ENCODE measurements around the gene RAB23.

Gene RAB23

DNA sequence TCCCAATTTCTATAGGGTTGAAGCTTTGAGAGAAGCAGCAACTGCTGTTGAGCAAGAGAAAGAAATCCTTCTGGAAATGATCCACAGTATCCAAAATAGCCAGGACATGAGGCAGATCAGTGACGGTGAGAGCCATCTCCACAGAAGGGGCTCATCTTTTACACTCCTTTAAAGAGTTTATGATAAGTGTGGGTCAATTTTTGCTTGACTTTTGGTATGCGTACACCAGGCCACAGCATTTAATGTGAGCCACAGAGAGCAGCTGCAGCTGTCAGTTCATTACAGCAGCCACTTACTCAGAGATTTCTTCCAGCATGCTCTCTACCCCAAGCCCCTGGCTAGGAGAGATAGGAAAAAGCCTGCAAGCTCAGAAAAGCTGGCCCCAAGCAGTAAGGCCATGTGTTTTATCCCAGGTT lies 40.1 kb downstream of the RAB23 start:
- Histone ChIP-seq H3K36me3 (ENCODE audit: insufficient read depth, low read length) (peaks cover 38% of the 10 kb centered on the region), H3K79me2 (ENCODE audit: insufficient read depth, low read length) (peaks cover 19% of the 10 kb centered on the region; the same call in 1 of the 2 replicates), H3K27me3 (ENCODE audit: insufficient read depth, low read length, poor library complexity) (no peaks in the 10 kb centered on the region), H3K9ac (ENCODE audit: low read depth, low read length) (no peak overlapping the region), H3K9me3 (ENCODE audit: insufficient read depth, low read length, severe bottlenecking) (no peaks in the 10 kb centered on the region), H3K4me2 (ENCODE audit: insufficient read depth, low read length) (no peak overlapping the region), H4K20me1 (ENCODE audit: insufficient read depth, low read length) (no peaks in the 10 kb centered on the region; the same call in 1 of the 2 replicates), H3K4me3 (ENCODE audit: low read depth in 1 of 2, low read length in 2 of 2) (no peak overlapping the region), H2AFZ (ENCODE audit: low read depth, low read length) (no peak overlapping the region), H3K4me1 (ENCODE audit: insufficient read depth, low read length) (no peaks in the 10 kb centered on the region), H3K27ac (ENCODE audit: low read length) (no peak overlapping the region)
- no peak for ATAC-seq (ENCODE audit: insufficient read depth, low read depth)
- TF ChIP-seq, protein P1, sequence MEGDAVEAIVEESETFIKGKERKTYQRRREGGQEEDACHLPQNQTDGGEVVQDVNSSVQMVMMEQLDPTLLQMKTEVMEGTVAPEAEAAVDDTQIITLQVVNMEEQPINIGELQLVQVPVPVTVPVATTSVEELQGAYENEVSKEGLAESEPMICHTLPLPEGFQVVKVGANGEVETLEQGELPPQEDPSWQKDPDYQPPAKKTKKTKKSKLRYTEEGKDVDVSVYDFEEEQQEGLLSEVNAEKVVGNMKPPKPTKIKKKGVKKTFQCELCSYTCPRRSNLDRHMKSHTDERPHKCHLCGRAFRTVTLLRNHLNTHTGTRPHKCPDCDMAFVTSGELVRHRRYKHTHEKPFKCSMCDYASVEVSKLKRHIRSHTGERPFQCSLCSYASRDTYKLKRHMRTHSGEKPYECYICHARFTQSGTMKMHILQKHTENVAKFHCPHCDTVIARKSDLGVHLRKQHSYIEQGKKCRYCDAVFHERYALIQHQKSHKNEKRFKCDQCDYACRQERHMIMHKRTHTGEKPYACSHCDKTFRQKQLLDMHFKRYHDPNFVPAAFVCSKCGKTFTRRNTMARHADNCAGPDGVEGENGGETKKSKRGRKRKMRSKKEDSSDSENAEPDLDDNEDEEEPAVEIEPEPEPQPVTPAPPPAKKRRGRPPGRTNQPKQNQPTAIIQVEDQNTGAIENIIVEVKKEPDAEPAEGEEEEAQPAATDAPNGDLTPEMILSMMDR (IDR thresholded peaks at IDR 0.05; ENCODE audit: borderline replicate concordance, extremely low read depth, low read length, poor library complexity, severe bottlenecking) = no peak
- no peak for TF ChIP-seq EZH2 (IDR thresholded peaks at IDR 0.05; ENCODE audit: borderline replicate concordance, low read depth, low read length, severe bottlenecking)
- no peak for DNase-seq

DNA sequence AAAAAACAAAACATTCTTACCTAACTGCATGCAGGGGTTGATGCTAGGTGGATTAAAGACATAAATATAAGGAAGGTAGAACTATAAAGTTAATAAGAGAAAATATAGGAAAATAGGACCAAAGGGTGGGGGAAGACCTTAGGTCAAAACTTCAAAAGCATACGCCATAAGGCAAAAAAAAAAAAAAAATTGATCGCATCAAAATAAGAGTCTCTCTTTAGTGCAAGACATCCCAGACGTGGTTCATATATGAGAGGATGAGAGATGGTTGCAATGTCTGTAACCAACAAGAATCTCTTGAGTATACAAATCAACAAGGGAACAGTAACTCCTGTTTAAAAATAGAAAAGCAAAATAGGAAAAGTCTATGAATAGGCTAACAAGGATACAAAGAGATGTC lies 41.5 kb downstream of the RAB23 start:
- no peaks in the 10 kb centered on the region for H3K4me1 ChIP-seq (ENCODE audit: insufficient read depth, low read length)
- H2AFZ ChIP-seq (ENCODE audit: low read depth, low read length) = no peak overlapping the region
- no peak overlapping the region for H3K4me3 ChIP-seq (ENCODE audit: low read depth in 1 of 2, low read length in 2 of 2)
- DNase-seq = no peak
- no peaks in the 10 kb centered on the region for H3K9me3 ChIP-seq (ENCODE audit: insufficient read depth, low read length, severe bottlenecking)
- H4K20me1 ChIP-seq (ENCODE audit: insufficient read depth, low read length) = no peaks in the 10 kb centered on the region; the same call in 1 of the 2 replicates
- H3K27me3 ChIP-seq (ENCODE audit: insufficient read depth, low read length, poor library complexity) = no peaks in the 10 kb centered on the region
- H3K27ac ChIP-seq (ENCODE audit: low read length) = no peak overlapping the region
- peaks cover 31% of the 10 kb centered on the region for H3K79me2 ChIP-seq (ENCODE audit: insufficient read depth, low read length)
- TF ChIP-seq, protein P1 (IDR thresholded peaks at IDR 0.05; ENCODE audit: borderline replicate concordance, extremely low read depth, low read length, poor library complexity, severe bottlenecking) = no peak
- no peak for TF ChIP-seq EZH2 (IDR thresholded peaks at IDR 0.05; ENCODE audit: borderline replicate concordance, low read depth, low read length, severe bottlenecking)
- peaks cover 32% of the 10 kb centered on the region for H3K36me3 ChIP-seq (ENCODE audit: insufficient read depth, low read length)
- H3K9ac ChIP-seq (ENCODE audit: low read depth, low read length) = no peak overlapping the region
- no peak overlapping the region for H3K4me2 ChIP-seq (ENCODE audit: insufficient read depth, low read length)
- ATAC-seq (ENCODE audit: insufficient read depth, low read depth) = no peak

DNA sequence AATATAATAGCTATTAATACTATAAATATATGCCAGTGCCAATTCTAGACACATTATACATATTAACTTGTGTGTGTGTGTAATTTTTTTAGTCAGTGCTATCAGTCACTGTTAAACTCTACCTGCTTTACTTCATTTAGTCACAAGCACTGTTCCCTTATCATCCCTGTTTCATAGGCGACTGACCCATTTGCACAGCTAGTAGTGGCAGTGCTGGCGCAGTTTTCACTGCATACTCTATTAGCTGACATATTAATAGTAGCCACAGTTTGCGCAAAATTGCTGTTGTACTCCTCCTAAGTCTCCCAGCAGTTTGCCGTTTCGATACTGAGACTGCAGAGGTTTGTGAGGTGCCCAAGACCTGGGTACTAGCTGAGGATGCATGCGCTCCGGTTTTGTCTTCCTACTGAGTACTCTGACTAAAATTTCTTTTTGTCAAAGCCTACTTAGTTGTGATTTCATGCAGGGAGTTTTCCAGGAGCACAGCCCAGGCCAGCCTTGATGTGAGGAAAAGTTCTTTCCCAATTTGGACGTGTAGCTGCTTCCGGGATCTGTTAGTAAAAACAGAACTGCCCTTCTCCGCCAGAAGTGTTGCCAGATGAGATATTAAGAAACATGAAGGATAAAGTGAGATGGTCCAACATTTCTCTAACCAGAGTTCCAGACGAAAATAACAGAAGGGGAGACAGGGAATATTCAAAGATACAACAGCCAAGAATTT lies 44.4 kb downstream of the RAB23 start:
- H3K9me3 ChIP-seq (ENCODE audit: insufficient read depth, low read length, severe bottlenecking) = no peaks in the 10 kb centered on the region
- ATAC-seq (ENCODE audit: insufficient read depth, low read depth) (no peak), DNase-seq (no peak)
- no peak overlapping the region for H3K9ac ChIP-seq (ENCODE audit: low read depth, low read length)
- H3K4me2 ChIP-seq (ENCODE audit: insufficient read depth, low read length) = no peak overlapping the region
- no peak overlapping the region for H2AFZ ChIP-seq (ENCODE audit: low read depth, low read length)
- TF ChIP-seq EZH2 (IDR thresholded peaks at IDR 0.05; ENCODE audit: borderline replicate concordance, low read depth, low read length, severe bottlenecking) = no peak
- TF ChIP-seq, protein P1 (IDR thresholded peaks at IDR 0.05; ENCODE audit: borderline replicate concordance, extremely low read depth, low read length, poor library complexity, severe bottlenecking) = no peak
- no peak overlapping the region for H3K27ac ChIP-seq (ENCODE audit: low read length)
- no peaks in the 10 kb centered on the region for H3K27me3 ChIP-seq (ENCODE audit: insufficient read depth, low read length, poor library complexity)
- no peaks in the 10 kb centered on the region; the same call in 1 of the 2 replicates for H4K20me1 ChIP-seq (ENCODE audit: insufficient read depth, low read length)
- H3K79me2 ChIP-seq (ENCODE audit: insufficient read depth, low read length) = peaks cover 57% of the 10 kb centered on the region
- peaks cover 10% of the 10 kb centered on the region for H3K36me3 ChIP-seq (ENCODE audit: insufficient read depth, low read length)
- H3K4me3 ChIP-seq (ENCODE audit: low read depth in 1 of 2, low read length in 2 of 2) = no peak overlapping the region
- peaks cover 22% of the 10 kb centered on the region for H3K4me1 ChIP-seq (ENCODE audit: insufficient read depth, low read length)
